HG03097 (cell line): Measurements from ENCODE around the gene DND1.
"Not testable (repeated sequence)": the region's sequence is repeated elsewhere in the genome, so short reads cannot be mapped to it uniquely, and the experiment has no call there.

Source experiments
- ATAC-seq: cut with Tn5 transposase; IDR thresholded peaks from one replicate; pipeline ENCODE4 v1.9.1; 2021; ENCODE audit not compliant: unreplicated experiment, low FRiP score

DND1 gene

GRCh38 chr5:140673187-140673976 is at the start of gene DND1:
TSS of gene DND1 (minus strand) at chr5:140673576. CDS start at chr5:140673542, 34 bp downstream.
- no peak for ATAC-seq

- ATAC-seq = not testable (repeated sequence)
Observed at GRCh38 chr5:140721395-140721794, 48.0 kb upstream of the DND1 start.

GRCh38 chr5:140720738-140721137 is 47.4 kb upstream of the DND1 start:
- not testable (repeated sequence) for ATAC-seq

- ATAC-seq = no peak
Observed at GRCh38 chr5:140718266-140718592, 44.9 kb upstream of the DND1 start.

GRCh38 chr5:140716238-140716637 is 42.9 kb upstream of the DND1 start:
- ATAC-seq = not testable (repeated sequence)

GRCh38 chr5:140713562-140714094 is 40.3 kb upstream of the DND1 start:
- ATAC-seq = no peak

GRCh38 chr5:140711794-140712193 is 38.4 kb upstream of the DND1 start:
- ATAC-seq = no peak

GRCh38 chr5:140710899-140711552 is 37.6 kb upstream of the DND1 start:
- ATAC-seq = peak; percentile 87

- not testable (repeated sequence) for ATAC-seq
Observed at GRCh38 chr5:140708787-140709186, 35.4 kb upstream of the DND1 start.

GRCh38 chr5:140707812-140708211 is 34.4 kb upstream of the DND1 start:
- no peak for ATAC-seq

- ATAC-seq = peak; percentile 81
Observed at GRCh38 chr5:140700177-140701144, 27.1 kb upstream of the DND1 start, which contains the start of gene ZMAT2. TSS of gene ZMAT2 (plus strand) at chr5:140700447. CDS start at chr5:140700461, 14 bp downstream.

- ATAC-seq = no peak
Observed at GRCh38 chr5:140696891-140697492, 23.6 kb upstream of the DND1 start.

- ATAC-seq = no peak
Observed at GRCh38 chr5:140694276-140694675, 20.9 kb upstream of the DND1 start.

GRCh38 chr5:140690941-140691924 is 17.9 kb upstream of the DND1 start, which contains the start of the genes HARS1 and HARS2:
TSS of gene HARS1 (minus strand) at chr5:140691370. CDS start at chr5:140691304, 66 bp downstream.
TSS of gene HARS2 (plus strand) at chr5:140691455. CDS start at chr5:140691649, 194 bp downstream.
- ATAC-seq = peak; percentile 93

GRCh38 chr5:140690376-140690932 is 17.1 kb upstream of the DND1 start:
- no peak for ATAC-seq

- ATAC-seq = no peak
Observed at GRCh38 chr5:140678993-140679392, 5.6 kb upstream of the DND1 start.

GRCh38 chr5:140677947-140678346 is 4.6 kb upstream of the DND1 start:
- ATAC-seq = no peak

- ATAC-seq = no peak
Observed at GRCh38 chr5:140674629-140675028, 1.3 kb upstream of the DND1 start.
